GM10248 (cell line): Measurements from ENCODE around the gene KAT2A.

ENCODE experiments used
- CTCF ChIA-PET: fragments of 300-600 bp; sonication (Branson Sonifier 250); formaldehyde crosslinking; extraction: SDS; loops from one replicate; lab custom pipeline; 2021; ENCODE audit warnings: antibody characterized with exemption; lab: Yijun Ruan, JAX
- POLR2A ChIA-PET: fragments of 350-650 bp; sonication (Branson Sonifier 250); formaldehyde crosslinking; extraction: SDS; loops from one replicate; lab custom pipeline; 2020; ENCODE audit warnings: antibody characterized with exemption; lab: Yijun Ruan, JAX
- DNase-seq: peaks from one replicate; pipeline ENCODE4 v3.0.0; 2012; ENCODE audit errors: extremely low spot score
- CTCF ChIP-seq: IDR thresholded peaks from 2 replicates; pipeline ENCODE4 v1.5.1; 2012; ENCODE audit warnings: mild to moderate bottlenecking, low read depth; ENCODE audit errors: extremely low read depth, missing control alignments, control extremely low read depth

The KAT2A gene

DNA sequence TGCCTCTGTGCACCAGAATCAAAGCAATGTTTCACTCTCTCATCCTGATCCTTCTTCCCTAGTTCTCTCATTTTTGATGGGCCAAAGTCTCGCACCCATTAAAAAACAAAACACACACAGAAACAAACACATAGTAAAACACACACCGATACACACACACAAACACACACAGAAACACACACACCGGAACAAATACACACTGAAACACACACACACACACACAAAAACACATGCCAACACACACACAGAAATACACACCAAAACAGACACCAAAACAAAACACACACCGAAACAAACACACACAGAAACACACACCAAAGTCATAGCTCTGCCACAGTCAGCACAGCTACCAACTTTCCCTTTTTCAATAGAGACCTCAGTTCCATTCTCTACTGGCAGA lies 10.1 kb upstream of the KAT2A start:
- CTCF ChIA-PET = interaction anchor here (1.3 to 8.2 kb wide), 6 partner anchors 12 to 113 kb away, joined by 3 to 47 read pairs (median 6); partner anchors contain the start of gene DNAJC7
- no peak for TF ChIP-seq CTCF
- POLR2A ChIA-PET = no interaction called here
- DNase-seq = no peak

GRCh38 chr17:42130310-42130936 lies 9.3 kb upstream of the KAT2A start:
- CTCF ChIA-PET = interaction anchor here (0.8 to 8.2 kb wide), 10 partner anchors 12 to 113 kb away, joined by 3 to 47 read pairs (median 5); partner anchors contain the start of genes DNAJC7 and NKIRAS2
- POLR2A ChIA-PET = no interaction called here
- no peak for DNase-seq
- no peak for TF ChIP-seq CTCF

DNA sequence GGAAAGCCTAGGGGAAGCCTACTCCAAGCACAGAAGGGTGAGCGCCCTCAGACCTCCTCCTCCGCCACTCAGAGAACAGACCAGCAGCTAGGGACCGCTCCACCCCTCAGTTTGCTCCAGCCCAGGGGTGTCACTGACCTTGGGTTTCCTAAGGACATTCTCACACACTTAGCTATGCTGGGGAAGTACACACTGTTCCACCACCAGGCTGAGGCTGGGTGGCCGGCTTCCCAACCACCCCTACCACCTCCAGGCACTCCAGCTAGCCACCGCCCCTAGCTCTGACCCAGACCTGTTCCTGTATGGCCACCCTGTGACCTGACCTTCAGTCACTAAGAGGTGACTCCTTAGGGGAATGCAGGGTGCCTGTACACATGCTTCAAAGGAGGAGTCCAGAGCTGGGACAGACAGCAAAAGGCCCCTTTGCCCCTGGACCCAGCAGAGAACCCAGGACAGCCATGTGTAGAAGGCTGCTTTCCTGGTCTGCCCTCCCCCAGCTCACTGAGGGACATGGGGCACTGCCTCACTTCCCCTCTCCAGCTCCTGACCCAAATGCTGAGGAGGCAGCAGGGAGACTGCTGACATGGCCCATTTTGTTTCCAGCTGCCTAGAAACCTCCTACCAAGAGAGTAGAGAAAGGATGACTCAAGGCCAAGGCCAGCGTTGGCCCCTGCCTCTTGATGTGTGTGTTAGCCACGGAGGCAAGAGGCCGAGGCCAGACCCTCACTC lies 8.1 kb upstream of the KAT2A start:
- no peak for DNase-seq
- ChIA-PET POLR2A (no interaction called here), CTCF (interaction anchor here (0.8 to 8.2 kb wide), 10 partner anchors 10 to 111 kb away, joined by 3 to 47 read pairs (median 4); partner anchors contain the start of genes DNAJC7 and NKIRAS2)
- no peak for TF ChIP-seq CTCF

DNA sequence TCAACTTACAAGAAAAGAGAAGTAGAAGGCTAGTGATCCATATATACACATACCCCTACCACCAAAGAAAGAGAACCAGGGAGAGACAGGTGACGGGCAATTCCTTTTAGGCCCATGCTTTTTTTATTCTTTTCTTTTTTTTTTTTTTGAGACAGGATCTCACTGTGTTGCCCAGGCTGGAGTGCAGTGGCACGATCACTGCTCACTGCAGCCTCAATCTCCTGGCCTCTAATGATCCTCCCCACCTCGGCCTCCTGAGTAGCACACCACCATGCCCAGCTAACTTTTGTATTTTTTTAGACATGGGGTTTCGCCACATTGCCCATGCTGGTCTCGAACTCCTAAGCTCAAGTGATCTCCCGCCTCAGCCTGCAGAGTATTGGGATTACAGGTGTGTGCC lies 6.2 kb upstream of the KAT2A start:
- ChIA-PET CTCF (interaction anchor here (1.3 to 8.2 kb wide), 3 partner anchors 9 to 11 kb away, joined by 4 to 47 read pairs (median 4); no protein-coding TSS in a partner anchor), POLR2A (interaction anchor here (0.9 kb wide), 1 partner anchor 438 kb away, joined by 4 read pairs; no protein-coding TSS in a partner anchor)
- DNase-seq = no peak
- TF ChIP-seq CTCF = no peak

DNA sequence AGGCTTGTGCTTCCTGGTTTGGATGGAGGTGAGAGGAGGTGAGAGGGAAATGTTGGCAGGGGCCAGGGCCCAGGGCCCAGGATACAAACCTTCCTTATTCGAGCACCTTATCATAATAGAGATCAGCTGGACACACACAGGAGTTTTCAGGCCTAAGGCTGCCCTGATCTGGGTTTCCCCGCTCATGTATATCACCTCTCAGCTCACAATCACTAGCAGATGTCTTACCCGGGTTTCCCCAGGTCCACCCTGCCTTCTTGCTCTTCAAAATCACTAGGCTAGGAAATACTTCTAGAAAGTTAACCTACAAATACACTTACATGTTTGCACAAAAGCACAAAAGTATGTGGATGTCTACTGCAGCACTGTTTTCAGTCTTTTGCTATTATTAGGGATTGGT lies 5.7 kb upstream of the KAT2A start:
- no peak for DNase-seq
- CTCF ChIA-PET = interaction anchor here (8.2 kb wide), 1 partner anchor 8 kb away, joined by 47 read pairs; no protein-coding TSS in a partner anchor
- POLR2A ChIA-PET = interaction anchor here (0.9 kb wide), 1 partner anchor 437 kb away, joined by 4 read pairs; no protein-coding TSS in a partner anchor
- no peak for TF ChIP-seq CTCF

DNA sequence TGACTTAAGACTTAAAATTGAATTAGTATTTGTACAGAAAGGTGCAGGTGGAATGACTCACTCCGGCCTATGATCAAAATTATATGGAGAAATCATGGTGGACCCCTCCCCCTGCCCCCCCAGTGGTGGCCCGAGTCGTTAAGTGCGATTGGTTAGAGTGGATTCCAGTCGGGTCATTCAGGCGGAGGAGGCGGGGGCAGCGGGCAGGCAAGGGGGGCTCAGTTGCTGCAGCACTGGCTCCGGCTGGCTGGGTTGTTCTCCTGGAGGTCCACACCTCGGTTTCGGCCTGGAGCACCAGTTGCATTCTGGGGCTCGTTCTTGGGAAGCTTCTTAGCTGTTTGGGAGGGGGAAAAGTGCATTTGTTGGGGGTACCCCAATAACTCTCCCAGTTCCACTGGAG lies 4.4 kb upstream of the KAT2A start:
- CTCF ChIA-PET = interaction anchor here (1.5 kb wide), 1 partner anchor 11 kb away, joined by 4 read pairs; no protein-coding TSS in a partner anchor
- POLR2A ChIA-PET = no interaction called here
- DNase-seq = no peak
- TF ChIP-seq CTCF = no peak
